ENCODE results near the gene PCSK7.

The PCSK7 gene

GRCh38 chr11:117187007-117187406 lies 44.9 kb downstream of the PCSK7 start:
- Histone ChIP-seq H4K20me1 (ENCODE audit: insufficient read depth, low read length, poor library complexity, severe bottlenecking) (no peaks in the 10 kb centered on the region), H2AFZ (ENCODE audit: low read length) (no peak overlapping the region), H3K4me1 (ENCODE audit: insufficient read depth, low read length, poor library complexity, severe bottlenecking) (no peaks in the 10 kb centered on the region), H3K4me2 (ENCODE audit: low read depth, low read length, poor library complexity, severe bottlenecking) (no peak overlapping the region), H3K9me2 (replicated peaks; ENCODE audit: low read depth, low read length) (no peaks in the 10 kb centered on the region), H3K9me3 (ENCODE audit: insufficient read depth, low read depth, low read length) (no peaks in the 10 kb centered on the region), H3F3A (ENCODE audit: low read depth) (no peaks in the 10 kb centered on the region), H3K36me3 (ENCODE audit: insufficient read depth, low read length) (no peaks in the 10 kb centered on the region; the same call in 1 of the 2 replicates), H3K27me3 (ENCODE audit: insufficient read depth, low read length, poor library complexity, severe bottlenecking) (no peaks in the 10 kb centered on the region), H3K79me2 (ENCODE audit: insufficient read depth, low read length) (no peaks in the 10 kb centered on the region), H3K9ac (ENCODE audit: low read depth, low read length, poor library complexity, severe bottlenecking) (no peak overlapping the region), H3K4me3 (ENCODE audit: low read length, poor library complexity, severe bottlenecking) (no peak overlapping the region)
- TF ChIP-seq CTCF (conservative IDR thresholded peaks at IDR 0.05; ENCODE audit: low read length) (no peak), EZH2phosphoT487 (IDR thresholded peaks at IDR 0.05; ENCODE audit: borderline replicate concordance) (no peak)

- Histone ChIP-seq H3K9me3 (ENCODE audit: insufficient read depth, low read depth, low read length) (no peaks in the 10 kb centered on the region), H3K27me3 (ENCODE audit: insufficient read depth, low read length, poor library complexity, severe bottlenecking) (no peaks in the 10 kb centered on the region), H3K4me3 (ENCODE audit: low read length, poor library complexity, severe bottlenecking) (no peak overlapping the region), H4K20me1 (ENCODE audit: insufficient read depth, low read length, poor library complexity, severe bottlenecking) (no peaks in the 10 kb centered on the region), H3K4me1 (ENCODE audit: insufficient read depth, low read length, poor library complexity, severe bottlenecking) (no peaks in the 10 kb centered on the region), H3K9ac (ENCODE audit: low read depth, low read length, poor library complexity, severe bottlenecking) (no peak overlapping the region), H3K9me2 (replicated peaks; ENCODE audit: low read depth, low read length) (no peaks in the 10 kb centered on the region), H3K36me3 (ENCODE audit: insufficient read depth, low read length) (no peaks in the 10 kb centered on the region; the same call in 1 of the 2 replicates), H3F3A (ENCODE audit: low read depth) (no peaks in the 10 kb centered on the region), H3K4me2 (ENCODE audit: low read depth, low read length, poor library complexity, severe bottlenecking) (no peak overlapping the region), H2AFZ (ENCODE audit: low read length) (no peak overlapping the region), H3K79me2 (ENCODE audit: insufficient read depth, low read length) (no peaks in the 10 kb centered on the region)
- TF ChIP-seq CTCF (conservative IDR thresholded peaks at IDR 0.05; ENCODE audit: low read length) (no peak), EZH2phosphoT487 (IDR thresholded peaks at IDR 0.05; ENCODE audit: borderline replicate concordance) (no peak)
Observed at GRCh38 chr11:117186431-117186761, 45.5 kb downstream of the PCSK7 start.

GRCh38 chr11:117185736-117186430 lies 46.0 kb downstream of the PCSK7 start:
- Histone ChIP-seq H3K36me3 (ENCODE audit: insufficient read depth, low read length) (no peaks in the 10 kb centered on the region; the same call in 1 of the 2 replicates), H3K9me2 (replicated peaks; ENCODE audit: low read depth, low read length) (no peaks in the 10 kb centered on the region), H3K9ac (ENCODE audit: low read depth, low read length, poor library complexity, severe bottlenecking) (no peak overlapping the region), H3K4me3 (ENCODE audit: low read length, poor library complexity, severe bottlenecking) (no peak overlapping the region), H3K79me2 (ENCODE audit: insufficient read depth, low read length) (no peaks in the 10 kb centered on the region), H3K9me3 (ENCODE audit: insufficient read depth, low read depth, low read length) (no peaks in the 10 kb centered on the region), H4K20me1 (ENCODE audit: insufficient read depth, low read length, poor library complexity, severe bottlenecking) (no peaks in the 10 kb centered on the region), H3K4me2 (ENCODE audit: low read depth, low read length, poor library complexity, severe bottlenecking) (no peak overlapping the region), H3K4me1 (ENCODE audit: insufficient read depth, low read length, poor library complexity, severe bottlenecking) (peaks cover 2% of the 10 kb centered on the region), H3K27me3 (ENCODE audit: insufficient read depth, low read length, poor library complexity, severe bottlenecking) (no peaks in the 10 kb centered on the region), H3F3A (ENCODE audit: low read depth) (no peaks in the 10 kb centered on the region), H2AFZ (ENCODE audit: low read length) (no peak overlapping the region)
- TF ChIP-seq CTCF (conservative IDR thresholded peaks at IDR 0.05; ENCODE audit: low read length) (no peak), EZH2phosphoT487 (IDR thresholded peaks at IDR 0.05; ENCODE audit: borderline replicate concordance) (no peak)

Data from Loucy (cell line).